IMR-90 (cell line): ENCODE results near the gene SHC4.

ENCODE experiments used
- CTCF ChIP-seq: conservative IDR thresholded peaks from 2 replicates; pipeline ENCODE4 v1.5.1; 2012; ENCODE audit warnings: mild to moderate bottlenecking, low read depth, low read length, improper control_type of control experiment
- POLR2A ChIP-seq: IDR thresholded peaks from 2 replicates; pipeline ENCODE4 v1.6.1; 2012; ENCODE audit warnings: mild to moderate bottlenecking, low read depth, low read length
- USF2 ChIP-seq: fragments of 150-350 bp; IDR thresholded peaks from 2 replicates; pipeline ENCODE4 v1.6.1; 2017; ENCODE audit warnings: mild to moderate bottlenecking, antibody characterized with exemption, low read length, low read depth

GRCh38 chr15:48871542-48871941 lies 92.2 kb downstream of the SHC4 start:
- no peak for TF ChIP-seq POLR2A
- no peak for TF ChIP-seq CTCF
- TF ChIP-seq USF2 = no peak
